ENCODE data around the gene ZNF263. TPM values are rescaled to one million over a fixed set of nuclear protein-coding genes. Genes with fewer than 3 reads are reported as not detected.

ZNF263 gene
- total and polyA plus RNA-seq, 4 donors: 6.3 to 27.3 (median 13.3) TPM

DNA sequence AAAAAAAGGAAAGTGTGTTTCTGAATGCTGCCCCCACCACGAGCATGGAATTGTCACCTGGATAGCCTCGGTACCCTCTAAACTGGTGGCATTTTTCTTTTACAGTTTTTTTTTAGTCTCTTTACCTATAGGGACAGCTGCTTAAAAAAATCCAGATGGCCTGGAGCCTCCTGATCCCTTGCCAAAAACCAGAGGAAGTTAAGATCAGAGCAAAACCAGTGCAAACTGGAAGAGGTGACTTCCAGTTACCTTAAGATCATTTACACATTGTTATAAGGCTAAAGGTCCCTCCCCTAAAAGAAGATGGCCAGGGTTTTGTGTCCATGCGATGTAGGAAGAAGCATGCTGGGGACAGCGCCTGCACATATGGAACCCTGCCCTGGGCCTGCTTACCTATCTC is 30.3 kb upstream of the ZNF263 start:
- Histone ChIP-seq H3K36me3 (ENCODE audit: control insufficient read depth in 4 of 4, insufficient read depth in 3 of 4, low read depth in 1 of 4, low read length in 3 of 4) (peaks cover 0 to 3% (median 0%) of the 10 kb centered on the region in 4 donors), H3K27ac (ENCODE audit: low read depth in 1 of 2, low read length in 2 of 2) (no peak overlapping the region), H3K4me1 (ENCODE audit: control insufficient read depth in 4 of 4, insufficient read depth in 4 of 4, low read length in 3 of 4) (no peaks in the 10 kb centered on the region), H3K4me3 (ENCODE audit: low read depth in 1 of 3, low read length in 3 of 3) (no peak overlapping the region), H3K27me3 (ENCODE audit: control insufficient read depth in 4 of 4, insufficient read depth in 4 of 4, low read length in 3 of 4) (no peaks in the 10 kb centered on the region), H3K9ac (ENCODE audit: low read depth in 1 of 2, low read length in 2 of 2) (no peak overlapping the region), H3K9me3 (ENCODE audit: control insufficient read depth in 4 of 4, low read length in 3 of 4) (peaks cover 0 to 2% (median 0%) of the 10 kb centered on the region in 4 donors)
- no peak for DNase-seq (ENCODE audit: low spot score)
- no peak for TF ChIP-seq HNF4G (IDR thresholded peaks at IDR 0.05)
- TF ChIP-seq, protein P1, sequence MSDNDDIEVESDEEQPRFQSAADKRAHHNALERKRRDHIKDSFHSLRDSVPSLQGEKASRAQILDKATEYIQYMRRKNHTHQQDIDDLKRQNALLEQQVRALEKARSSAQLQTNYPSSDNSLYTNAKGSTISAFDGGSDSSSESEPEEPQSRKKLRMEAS (IDR thresholded peaks at IDR 0.05): no peak
- TF ChIP-seq RXRA (IDR thresholded peaks at IDR 0.05): no peak
- TF ChIP-seq RAD21 (IDR thresholded peaks at IDR 0.05): no peak
- WGBS: 78% methylated on average over 4 of the region's 4 CpGs

DNA sequence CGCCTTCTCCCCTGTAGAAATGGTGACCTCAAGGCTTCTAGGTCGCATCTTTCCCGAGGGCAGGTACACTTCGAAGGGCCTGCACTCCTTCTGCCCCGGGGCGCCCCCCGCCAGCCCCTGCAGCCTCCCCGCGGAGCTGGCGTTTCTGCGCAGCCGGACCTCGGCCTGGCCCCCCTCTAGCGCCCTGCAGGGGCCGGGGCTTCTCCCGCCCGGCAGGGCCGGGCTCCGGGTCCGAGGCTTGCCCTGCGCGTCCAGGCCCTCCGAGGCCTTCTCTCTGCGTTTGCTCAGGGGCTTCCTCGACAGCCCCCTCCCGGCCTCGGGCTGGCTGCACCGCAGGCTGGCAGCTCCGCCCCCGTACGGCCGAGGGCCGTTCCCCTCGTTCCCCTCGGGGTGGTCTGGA is 29.0 kb upstream of the ZNF263 start:
- H3K4me3 ChIP-seq (ENCODE audit: low read depth in 1 of 3, low read length in 3 of 3): no peak overlapping the region
- peaks cover 0 to 2% (median 0%) of the 10 kb centered on the region in 4 donors for H3K9me3 ChIP-seq (ENCODE audit: control insufficient read depth in 4 of 4, low read length in 3 of 4)
- no peaks in the 10 kb centered on the region for H3K27me3 ChIP-seq (ENCODE audit: control insufficient read depth in 4 of 4, insufficient read depth in 4 of 4, low read length in 3 of 4)
- H3K27ac ChIP-seq (ENCODE audit: low read depth in 1 of 2, low read length in 2 of 2): no peak overlapping the region
- no peak overlapping the region for H3K9ac ChIP-seq (ENCODE audit: low read depth in 1 of 2, low read length in 2 of 2)
- DNase-seq (ENCODE audit: low spot score): no peak
- H3K4me1 ChIP-seq (ENCODE audit: control insufficient read depth in 4 of 4, insufficient read depth in 4 of 4, low read length in 3 of 4): peaks cover 0 to 2% (median 1%) of the 10 kb centered on the region in 4 donors
- H3K36me3 ChIP-seq (ENCODE audit: control insufficient read depth in 4 of 4, insufficient read depth in 3 of 4, low read depth in 1 of 4, low read length in 3 of 4): no peaks in the 10 kb centered on the region
- WGBS: 38% methylated on average over 35 of the region's 35 CpGs
- TF ChIP-seq FOXA1 (IDR thresholded peaks at IDR 0.05) (no peak), GABPA (IDR thresholded peaks at IDR 0.05 in 1 of 2, conservative IDR thresholded peaks at IDR 0.05 in 1 of 2) (no peak), NR2F2 (IDR thresholded peaks at IDR 0.05) (no peak), SP1 (IDR thresholded peaks at IDR 0.05) (no peak), FOXA2 (IDR thresholded peaks at IDR 0.05) (no peak), YY1 (IDR thresholded peaks at IDR 0.05) (no peak), HNF4A (conservative IDR thresholded peaks at IDR 0.05) (no peak), RAD21 (IDR thresholded peaks at IDR 0.05) (no peak), JUND (IDR thresholded peaks at IDR 0.05) (no peak), RXRA (IDR thresholded peaks at IDR 0.05) (no peak)
- TF ChIP-seq, protein P2, sequence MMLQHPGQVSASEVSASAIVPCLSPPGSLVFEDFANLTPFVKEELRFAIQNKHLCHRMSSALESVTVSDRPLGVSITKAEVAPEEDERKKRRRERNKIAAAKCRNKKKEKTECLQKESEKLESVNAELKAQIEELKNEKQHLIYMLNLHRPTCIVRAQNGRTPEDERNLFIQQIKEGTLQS (IDR thresholded peaks at IDR 0.05): no peak
- TF ChIP-seq, protein P3, sequence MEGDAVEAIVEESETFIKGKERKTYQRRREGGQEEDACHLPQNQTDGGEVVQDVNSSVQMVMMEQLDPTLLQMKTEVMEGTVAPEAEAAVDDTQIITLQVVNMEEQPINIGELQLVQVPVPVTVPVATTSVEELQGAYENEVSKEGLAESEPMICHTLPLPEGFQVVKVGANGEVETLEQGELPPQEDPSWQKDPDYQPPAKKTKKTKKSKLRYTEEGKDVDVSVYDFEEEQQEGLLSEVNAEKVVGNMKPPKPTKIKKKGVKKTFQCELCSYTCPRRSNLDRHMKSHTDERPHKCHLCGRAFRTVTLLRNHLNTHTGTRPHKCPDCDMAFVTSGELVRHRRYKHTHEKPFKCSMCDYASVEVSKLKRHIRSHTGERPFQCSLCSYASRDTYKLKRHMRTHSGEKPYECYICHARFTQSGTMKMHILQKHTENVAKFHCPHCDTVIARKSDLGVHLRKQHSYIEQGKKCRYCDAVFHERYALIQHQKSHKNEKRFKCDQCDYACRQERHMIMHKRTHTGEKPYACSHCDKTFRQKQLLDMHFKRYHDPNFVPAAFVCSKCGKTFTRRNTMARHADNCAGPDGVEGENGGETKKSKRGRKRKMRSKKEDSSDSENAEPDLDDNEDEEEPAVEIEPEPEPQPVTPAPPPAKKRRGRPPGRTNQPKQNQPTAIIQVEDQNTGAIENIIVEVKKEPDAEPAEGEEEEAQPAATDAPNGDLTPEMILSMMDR (IDR thresholded peaks at IDR 0.05; ENCODE audit: low read depth, low read length, missing input control): no peak
- TF ChIP-seq, protein P4, sequence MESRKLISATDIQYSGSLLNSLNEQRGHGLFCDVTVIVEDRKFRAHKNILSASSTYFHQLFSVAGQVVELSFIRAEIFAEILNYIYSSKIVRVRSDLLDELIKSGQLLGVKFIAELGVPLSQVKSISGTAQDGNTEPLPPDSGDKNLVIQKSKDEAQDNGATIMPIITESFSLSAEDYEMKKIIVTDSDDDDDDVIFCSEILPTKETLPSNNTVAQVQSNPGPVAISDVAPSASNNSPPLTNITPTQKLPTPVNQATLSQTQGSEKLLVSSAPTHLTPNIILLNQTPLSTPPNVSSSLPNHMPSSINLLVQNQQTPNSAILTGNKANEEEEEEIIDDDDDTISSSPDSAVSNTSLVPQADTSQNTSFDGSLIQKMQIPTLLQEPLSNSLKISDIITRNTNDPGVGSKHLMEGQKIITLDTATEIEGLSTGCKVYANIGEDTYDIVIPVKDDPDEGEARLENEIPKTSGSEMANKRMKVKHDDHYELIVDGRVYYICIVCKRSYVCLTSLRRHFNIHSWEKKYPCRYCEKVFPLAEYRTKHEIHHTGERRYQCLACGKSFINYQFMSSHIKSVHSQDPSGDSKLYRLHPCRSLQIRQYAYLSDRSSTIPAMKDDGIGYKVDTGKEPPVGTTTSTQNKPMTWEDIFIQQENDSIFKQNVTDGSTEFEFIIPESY (IDR thresholded peaks at IDR 0.05): no peak
- TF ChIP-seq, protein P5, sequence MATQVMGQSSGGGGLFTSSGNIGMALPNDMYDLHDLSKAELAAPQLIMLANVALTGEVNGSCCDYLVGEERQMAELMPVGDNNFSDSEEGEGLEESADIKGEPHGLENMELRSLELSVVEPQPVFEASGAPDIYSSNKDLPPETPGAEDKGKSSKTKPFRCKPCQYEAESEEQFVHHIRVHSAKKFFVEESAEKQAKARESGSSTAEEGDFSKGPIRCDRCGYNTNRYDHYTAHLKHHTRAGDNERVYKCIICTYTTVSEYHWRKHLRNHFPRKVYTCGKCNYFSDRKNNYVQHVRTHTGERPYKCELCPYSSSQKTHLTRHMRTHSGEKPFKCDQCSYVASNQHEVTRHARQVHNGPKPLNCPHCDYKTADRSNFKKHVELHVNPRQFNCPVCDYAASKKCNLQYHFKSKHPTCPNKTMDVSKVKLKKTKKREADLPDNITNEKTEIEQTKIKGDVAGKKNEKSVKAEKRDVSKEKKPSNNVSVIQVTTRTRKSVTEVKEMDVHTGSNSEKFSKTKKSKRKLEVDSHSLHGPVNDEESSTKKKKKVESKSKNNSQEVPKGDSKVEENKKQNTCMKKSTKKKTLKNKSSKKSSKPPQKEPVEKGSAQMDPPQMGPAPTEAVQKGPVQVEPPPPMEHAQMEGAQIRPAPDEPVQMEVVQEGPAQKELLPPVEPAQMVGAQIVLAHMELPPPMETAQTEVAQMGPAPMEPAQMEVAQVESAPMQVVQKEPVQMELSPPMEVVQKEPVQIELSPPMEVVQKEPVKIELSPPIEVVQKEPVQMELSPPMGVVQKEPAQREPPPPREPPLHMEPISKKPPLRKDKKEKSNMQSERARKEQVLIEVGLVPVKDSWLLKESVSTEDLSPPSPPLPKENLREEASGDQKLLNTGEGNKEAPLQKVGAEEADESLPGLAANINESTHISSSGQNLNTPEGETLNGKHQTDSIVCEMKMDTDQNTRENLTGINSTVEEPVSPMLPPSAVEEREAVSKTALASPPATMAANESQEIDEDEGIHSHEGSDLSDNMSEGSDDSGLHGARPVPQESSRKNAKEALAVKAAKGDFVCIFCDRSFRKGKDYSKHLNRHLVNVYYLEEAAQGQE (IDR thresholded peaks at IDR 0.05): no peak
